SKM-1 treated with dmso at 0.1 percent for 144 hours (cell line): ENCODE results near the gene GTF2H1.
"Not testable (repeated sequence)": the region's sequence is repeated elsewhere in the genome, so short reads cannot be mapped to it uniquely, and the experiment has no call there.

ENCODE experiments used
- DNase-seq: peaks from one replicate; lab custom pipeline; 2025; ENCODE audit not compliant: unreplicated experiment; lab: John Stamatoyannopoulos, UW

The GTF2H1 gene

GRCh38 chr11:18372201-18372600 lies 49.8 kb downstream of the GTF2H1 start:
- no peak for DNase-seq

GRCh38 chr11:18374956-18375355 lies 52.6 kb downstream of the GTF2H1 start:
- no peak for DNase-seq

- DNase-seq: no peak
Observed at GRCh38 chr11:18375941-18376340, 53.6 kb downstream of the GTF2H1 start.

DNA sequence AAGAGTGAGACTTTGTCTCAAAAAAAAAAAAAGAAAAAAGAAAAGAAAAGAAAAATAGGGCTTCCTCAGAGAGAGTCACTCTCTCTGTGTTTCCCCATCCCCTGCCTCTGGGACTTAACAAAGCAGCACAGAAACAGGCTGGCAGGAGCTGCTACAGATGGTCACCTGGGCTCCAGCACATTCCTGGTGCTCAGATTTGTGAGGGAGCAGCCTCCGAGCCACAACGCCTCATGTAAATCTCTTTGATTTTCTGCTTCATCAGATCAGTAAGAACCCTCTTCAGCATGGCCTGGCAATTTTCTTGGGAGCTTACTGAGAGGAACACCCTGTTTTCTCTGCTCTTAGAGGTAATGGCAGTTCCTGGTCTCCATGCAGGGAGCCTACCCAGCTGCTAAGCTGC lies 56.8 kb downstream of the GTF2H1 start:
- DNase-seq: no peak

DNA sequence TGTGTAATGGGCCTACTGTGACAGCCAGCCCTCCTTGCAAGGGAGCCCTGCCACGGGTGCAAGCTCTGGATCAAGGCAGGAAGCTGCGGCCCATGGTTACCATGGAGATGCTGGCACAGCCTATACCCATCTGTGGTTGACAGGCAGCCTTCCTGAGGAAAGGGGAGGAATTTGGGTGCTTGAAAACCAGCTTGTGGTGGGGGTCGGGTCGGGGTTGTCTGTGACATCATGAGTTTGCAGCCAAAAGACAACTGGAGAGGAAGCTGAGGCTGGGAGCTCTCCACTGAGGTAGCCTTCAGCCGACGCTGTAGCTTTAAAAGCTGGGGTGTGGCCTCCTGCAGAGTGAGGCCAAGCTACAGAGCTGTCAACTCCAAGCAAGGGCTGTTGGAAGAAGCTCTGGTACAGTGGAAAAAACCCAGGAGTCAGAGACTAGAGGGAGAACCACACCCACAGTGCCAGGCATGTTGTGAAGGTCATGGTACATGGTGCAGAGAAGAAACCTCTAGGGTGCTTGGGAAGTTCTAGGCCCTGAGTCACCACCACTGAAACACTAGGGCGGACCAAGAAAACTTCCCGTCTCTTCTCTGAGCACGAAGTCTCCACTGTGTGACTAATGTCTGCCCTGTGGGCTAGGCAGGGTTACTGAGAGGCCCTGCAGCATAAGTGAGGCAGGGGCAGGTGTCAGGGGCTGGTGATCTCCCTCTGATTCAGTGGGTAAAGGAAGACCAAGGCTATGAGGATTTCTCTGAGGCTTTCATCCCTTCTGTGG lies 61.2 kb downstream of the GTF2H1 start:
- peak; percentile 61 for DNase-seq

DNA sequence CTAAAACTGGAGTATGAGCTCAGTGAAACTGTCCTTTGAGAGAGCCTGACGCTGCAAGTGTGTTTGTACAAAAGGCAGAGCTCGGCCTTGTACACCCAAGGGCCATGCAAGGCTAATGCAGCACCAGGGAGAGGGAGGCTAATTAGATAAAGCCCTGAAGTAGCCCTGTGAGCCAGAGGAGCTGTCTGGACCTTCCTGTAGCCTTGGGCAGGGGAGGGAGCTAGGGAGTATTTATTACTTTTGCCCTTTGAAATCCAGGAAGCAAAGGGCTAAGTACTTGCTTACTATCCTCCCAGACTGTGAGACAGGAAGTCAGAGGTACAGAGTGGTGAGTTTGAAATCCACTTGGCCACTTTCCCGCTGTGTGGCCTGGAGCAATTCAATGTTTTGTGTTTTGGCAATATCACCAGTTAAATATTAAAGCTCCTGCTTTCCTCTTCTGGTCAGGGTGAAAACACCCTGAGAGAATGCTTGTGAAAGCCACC lies 61.8 kb downstream of the GTF2H1 start:
- DNase-seq: peak; percentile 56

GRCh38 chr11:18390088-18390487 lies 67.7 kb downstream of the GTF2H1 start:
- DNase-seq: no peak

GRCh38 chr11:18392434-18393321 lies 70.3 kb downstream of the GTF2H1 start:
- DNase-seq: peak; percentile 24

- DNase-seq: peak; percentile 50
Observed at GRCh38 chr11:18393581-18394274, 71.4 kb downstream of the GTF2H1 start.

- DNase-seq: peak; percentile 95
Observed at GRCh38 chr11:18394275-18394927, 72.0 kb downstream of the GTF2H1 start, which contains the start of gene LDHA. TSS of gene LDHA (plus strand) at chr11:18394563. CDS start at chr11:18396843, 2,280 bp downstream.

DNA sequence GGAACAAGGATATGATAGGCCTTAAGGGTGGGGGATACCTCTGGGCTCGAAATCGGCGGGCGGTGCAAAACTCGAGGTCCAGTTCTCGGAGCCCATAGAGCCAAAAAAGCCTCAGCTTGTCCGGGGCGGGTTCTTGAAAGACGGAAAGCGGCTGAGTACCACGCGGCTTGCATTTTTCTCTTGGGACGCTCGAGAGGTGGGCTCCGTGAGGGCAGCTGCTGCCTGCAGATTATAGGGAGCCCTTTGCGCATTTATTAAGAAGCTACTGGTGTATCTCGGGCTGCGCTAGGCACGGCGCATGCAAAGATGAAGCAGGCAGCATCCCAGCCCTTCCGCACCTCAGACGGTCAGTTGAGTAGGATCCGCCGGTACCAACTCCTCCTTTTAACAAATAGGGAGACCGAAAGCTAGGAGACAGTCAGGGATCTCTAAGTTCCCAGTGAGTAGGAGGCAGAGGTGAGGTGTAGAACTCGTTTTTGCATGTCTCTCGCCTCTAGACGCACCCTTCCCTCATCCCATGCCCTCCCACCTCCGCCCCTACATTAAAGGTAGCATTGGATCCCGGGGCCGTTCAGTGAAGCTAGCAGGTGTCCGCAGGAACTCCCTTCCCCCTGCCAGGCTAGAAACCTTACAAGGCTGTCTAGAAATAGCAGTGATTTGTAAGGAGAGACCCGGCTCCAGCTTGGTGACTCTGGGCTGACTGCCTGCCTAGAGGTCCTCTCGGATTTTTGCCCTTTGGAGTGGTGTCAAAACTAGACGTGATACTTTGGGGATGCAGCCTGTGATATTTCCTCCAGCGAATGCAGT lies 72.8 kb downstream of the GTF2H1 start:
- no peak for DNase-seq

- DNase-seq: peak; percentile 97
Observed at GRCh38 chr11:18395735-18396504, 73.6 kb downstream of the GTF2H1 start.

- DNase-seq: no peak
Observed at GRCh38 chr11:18397921-18398320, 75.6 kb downstream of the GTF2H1 start.

GRCh38 chr11:18401077-18401476 lies 78.7 kb downstream of the GTF2H1 start:
- DNase-seq: not testable (repeated sequence)

GRCh38 chr11:18404062-18404461 lies 81.7 kb downstream of the GTF2H1 start:
- DNase-seq: no peak

DNA sequence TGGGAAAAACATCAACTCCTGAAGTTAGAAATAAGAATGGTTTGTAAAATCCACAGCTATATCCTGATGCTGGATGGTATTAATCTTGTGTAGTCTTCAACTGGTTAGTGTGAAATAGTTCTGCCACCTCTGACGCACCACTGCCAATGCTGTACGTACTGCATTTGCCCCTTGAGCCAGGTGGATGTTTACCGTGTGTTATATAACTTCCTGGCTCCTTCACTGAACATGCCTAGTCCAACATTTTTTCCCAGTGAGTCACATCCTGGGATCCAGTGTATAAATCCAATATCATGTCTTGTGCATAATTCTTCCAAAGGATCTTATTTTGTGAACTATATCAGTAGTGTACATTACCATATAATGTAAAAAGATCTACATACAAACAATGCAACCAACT lies 85.0 kb downstream of the GTF2H1 start:
- not testable (repeated sequence) for DNase-seq

- DNase-seq: no peak
Observed at GRCh38 chr11:18408558-18409291, 86.4 kb downstream of the GTF2H1 start.

GRCh38 chr11:18416459-18416858 lies 94.1 kb downstream of the GTF2H1 start:
- DNase-seq: no peak
